ENCODE data around the gene PTPN11. TPM values are rescaled to one million over a fixed set of nuclear protein-coding genes. Genes with fewer than 3 reads are reported as not detected.
A peak's percentile ranks its signal among the peaks of the same experiment; 100 is the strongest.

PTPN11 gene
- total RNA-seq, result 51.9 TPM
- 10 to 100 TPM; 57.0 to 66.9 (median 62.2) TPM for polyA plus RNA-seq

GRCh38 chr12:112418608-112419296, at the start of gene PTPN11:
PTPN11 (plus strand) TSS chr12:112418947; CDS start chr12:112419112, 165 bp downstream.
- ATAC-seq (ENCODE audit: low read depth in 2 of 2) (peak; percentile 83 to 87), DNase-seq (peak; percentile 86 to 92 (median 90))
- Mint-ChIP-seq H3K4me1 (peaks cover 17 to 46% (median 38%) of the 10 kb centered on the region in 4 donors), H3K27me3 (no peaks in the 10 kb centered on the region), H3K4me3 (peak within 1 kb of the TSS; percentile 91 to 100 (median 98)), H3K27ac (peak within 1 kb of the TSS; percentile 81 to 98 (median 97)), H3K36me3 (no peaks in the 10 kb centered on the region), H3K9me3 (no peaks in the 10 kb centered on the region)
- Histone ChIP-seq H3K4me1 (ENCODE audit: control insufficient read depth, insufficient read depth, low read length, poor library complexity, severe bottlenecking) (peaks cover 36% of the 10 kb centered on the region), H3K36me3 (ENCODE audit: control insufficient read depth, insufficient read depth, low read length) (no peaks in the 10 kb centered on the region), H3K27ac (ENCODE audit: insufficient read depth, low read length, poor library complexity, severe bottlenecking) (peak within 1 kb of the TSS; percentile 94), H3K4me3 (ENCODE audit: low read depth, low read length) (peak within 1 kb of the TSS; percentile 92), H3K9me3 (ENCODE audit: control insufficient read depth in 2 of 2, low read length in 2 of 2) (no peaks in the 10 kb centered on the region), H3K27me3 (ENCODE audit: control insufficient read depth, insufficient read depth, low read length) (no peaks in the 10 kb centered on the region)

- peak overlapping the region in 1 of 3 donors; percentile 20 for H3K27ac Mint-ChIP-seq
- Histone ChIP-seq H3K4me3 (ENCODE audit: low read depth, low read length) (no peak overlapping the region), H3K4me1 (ENCODE audit: control insufficient read depth, insufficient read depth, low read length, poor library complexity, severe bottlenecking) (no peaks in the 10 kb centered on the region), H3K27ac (ENCODE audit: insufficient read depth, low read length, poor library complexity, severe bottlenecking) (no peak overlapping the region), H3K27me3 (ENCODE audit: control insufficient read depth, insufficient read depth, low read length) (no peaks in the 10 kb centered on the region), H3K9me3 (ENCODE audit: control insufficient read depth in 2 of 2, low read length in 2 of 2) (no peaks in the 10 kb centered on the region), H3K36me3 (ENCODE audit: control insufficient read depth, insufficient read depth, low read length) (no peaks in the 10 kb centered on the region)
- peaks cover 7% of the 10 kb centered on the region for H3K36me3 Mint-ChIP-seq
- no peaks in the 10 kb centered on the region for H3K9me3 Mint-ChIP-seq
- DNase-seq (no peak), ATAC-seq (ENCODE audit: low read depth in 2 of 2) (no peak)
- H3K4me1 Mint-ChIP-seq, result peaks cover 16 to 34% (median 25%) of the 10 kb centered on the region in 4 donors
- no peaks in the 10 kb centered on the region for H3K27me3 Mint-ChIP-seq
- H3K4me3 Mint-ChIP-seq, result peak overlapping the region in 1 of 4 donors; percentile 12
Observed at GRCh38 chr12:112370199-112370598, 48.5 kb upstream of the PTPN11 start.

- ATAC-seq (ENCODE audit: low read depth in 2 of 2), result no peak
- Mint-ChIP-seq H3K4me3 (no peak overlapping the region), H3K27me3 (no peaks in the 10 kb centered on the region), H3K27ac (no peak overlapping the region), H3K36me3 (peaks cover 7% of the 10 kb centered on the region), H3K9me3 (no peaks in the 10 kb centered on the region), H3K4me1 (peaks cover 16 to 34% (median 25%) of the 10 kb centered on the region in 4 donors)
- H3K36me3 ChIP-seq (ENCODE audit: control insufficient read depth, insufficient read depth, low read length), result no peaks in the 10 kb centered on the region
- DNase-seq, result no peak
- H3K27ac ChIP-seq (ENCODE audit: insufficient read depth, low read length, poor library complexity, severe bottlenecking), result no peak overlapping the region
- H3K9me3 ChIP-seq (ENCODE audit: control insufficient read depth in 2 of 2, low read length in 2 of 2), result no peaks in the 10 kb centered on the region
- no peaks in the 10 kb centered on the region for H3K27me3 ChIP-seq (ENCODE audit: control insufficient read depth, insufficient read depth, low read length)
- H3K4me3 ChIP-seq (ENCODE audit: low read depth, low read length), result no peak overlapping the region
- H3K4me1 ChIP-seq (ENCODE audit: control insufficient read depth, insufficient read depth, low read length, poor library complexity, severe bottlenecking), result no peaks in the 10 kb centered on the region
Observed at GRCh38 chr12:112370868-112371510, 47.8 kb upstream of the PTPN11 start.

GRCh38 chr12:112374166-112374740, 44.5 kb upstream of the PTPN11 start:
- DNase-seq (no peak), ATAC-seq (ENCODE audit: low read depth in 2 of 2) (no peak)
- Mint-ChIP-seq H3K27me3 (no peaks in the 10 kb centered on the region), H3K9me3 (no peaks in the 10 kb centered on the region), H3K27ac (peak overlapping the region in 1 of 3 donors; percentile 1), H3K4me3 (no peak overlapping the region), H3K36me3 (peaks cover 10% of the 10 kb centered on the region), H3K4me1 (peaks cover 16 to 41% (median 25%) of the 10 kb centered on the region in 4 donors)
- Histone ChIP-seq H3K9me3 (ENCODE audit: control insufficient read depth in 2 of 2, low read length in 2 of 2) (no peaks in the 10 kb centered on the region), H3K27me3 (ENCODE audit: control insufficient read depth, insufficient read depth, low read length) (no peaks in the 10 kb centered on the region), H3K4me3 (ENCODE audit: low read depth, low read length) (no peak overlapping the region), H3K27ac (ENCODE audit: insufficient read depth, low read length, poor library complexity, severe bottlenecking) (no peak overlapping the region), H3K4me1 (ENCODE audit: control insufficient read depth, insufficient read depth, low read length, poor library complexity, severe bottlenecking) (no peaks in the 10 kb centered on the region), H3K36me3 (ENCODE audit: control insufficient read depth, insufficient read depth, low read length) (no peaks in the 10 kb centered on the region)

- H3K27ac ChIP-seq (ENCODE audit: insufficient read depth, low read length, poor library complexity, severe bottlenecking), result no peak overlapping the region
- DNase-seq, result no peak
- no peaks in the 10 kb centered on the region for H3K27me3 ChIP-seq (ENCODE audit: control insufficient read depth, insufficient read depth, low read length)
- H3K9me3 ChIP-seq (ENCODE audit: control insufficient read depth in 2 of 2, low read length in 2 of 2), result no peaks in the 10 kb centered on the region
- no peaks in the 10 kb centered on the region for H3K36me3 ChIP-seq (ENCODE audit: control insufficient read depth, insufficient read depth, low read length)
- no peak for ATAC-seq (ENCODE audit: low read depth in 2 of 2)
- no peaks in the 10 kb centered on the region for H3K9me3 Mint-ChIP-seq
- H3K27ac Mint-ChIP-seq, result no peak overlapping the region
- H3K27me3 Mint-ChIP-seq, result no peaks in the 10 kb centered on the region
- no peak overlapping the region for H3K4me3 Mint-ChIP-seq
- H3K4me3 ChIP-seq (ENCODE audit: low read depth, low read length), result no peak overlapping the region
- H3K4me1 Mint-ChIP-seq, result peaks cover 15 to 40% (median 24%) of the 10 kb centered on the region in 4 donors
- H3K4me1 ChIP-seq (ENCODE audit: control insufficient read depth, insufficient read depth, low read length, poor library complexity, severe bottlenecking), result peaks cover under 1% of the 10 kb centered on the region
- peaks cover 10% of the 10 kb centered on the region for H3K36me3 Mint-ChIP-seq
Observed at GRCh38 chr12:112375105-112375504, 43.6 kb upstream of the PTPN11 start.

GRCh38 chr12:112380663-112381405, 37.9 kb upstream of the PTPN11 start:
- peaks cover 3% of the 10 kb centered on the region for H3K36me3 Mint-ChIP-seq
- H3K27me3 Mint-ChIP-seq, result no peaks in the 10 kb centered on the region
- Histone ChIP-seq H3K4me1 (ENCODE audit: control insufficient read depth, insufficient read depth, low read length, poor library complexity, severe bottlenecking) (peaks cover 18% of the 10 kb centered on the region), H3K27ac (ENCODE audit: insufficient read depth, low read length, poor library complexity, severe bottlenecking) (no peak overlapping the region), H3K4me3 (ENCODE audit: low read depth, low read length) (peak overlapping the region; percentile 64), H3K36me3 (ENCODE audit: control insufficient read depth, insufficient read depth, low read length) (no peaks in the 10 kb centered on the region), H3K9me3 (ENCODE audit: control insufficient read depth in 2 of 2, low read length in 2 of 2) (no peaks in the 10 kb centered on the region), H3K27me3 (ENCODE audit: control insufficient read depth, insufficient read depth, low read length) (no peaks in the 10 kb centered on the region)
- no peak for ATAC-seq (ENCODE audit: low read depth in 2 of 2)
- peak in 1 of 3 donors; percentile 9 for DNase-seq
- H3K4me1 Mint-ChIP-seq, result peaks cover 6 to 30% (median 20%) of the 10 kb centered on the region in 4 donors
- H3K27ac Mint-ChIP-seq, result peak overlapping the region; percentile 27 to 91 (median 82)
- H3K4me3 Mint-ChIP-seq, result peak overlapping the region; percentile 93 to 97 (median 94)
- no peaks in the 10 kb centered on the region for H3K9me3 Mint-ChIP-seq

- peak overlapping the region; percentile 67 for H3K27ac ChIP-seq (ENCODE audit: insufficient read depth, low read length, poor library complexity, severe bottlenecking)
- H3K4me1 Mint-ChIP-seq, result peaks cover 6 to 30% (median 20%) of the 10 kb centered on the region in 4 donors
- DNase-seq, result peak in 2 of 3 donors; percentile 20 to 26
- H3K27me3 Mint-ChIP-seq, result no peaks in the 10 kb centered on the region
- H3K27ac Mint-ChIP-seq, result peak overlapping the region; percentile 27 to 91 (median 82)
- H3K36me3 ChIP-seq (ENCODE audit: control insufficient read depth, insufficient read depth, low read length), result no peaks in the 10 kb centered on the region
- peak overlapping the region; percentile 93 to 97 (median 94) for H3K4me3 Mint-ChIP-seq
- H3K4me3 ChIP-seq (ENCODE audit: low read depth, low read length), result peak overlapping the region; percentile 64
- H3K27me3 ChIP-seq (ENCODE audit: control insufficient read depth, insufficient read depth, low read length), result no peaks in the 10 kb centered on the region
- ATAC-seq (ENCODE audit: low read depth in 2 of 2), result peak; percentile 4 to 5
- peaks cover 18% of the 10 kb centered on the region for H3K4me1 ChIP-seq (ENCODE audit: control insufficient read depth, insufficient read depth, low read length, poor library complexity, severe bottlenecking)
- no peaks in the 10 kb centered on the region for H3K9me3 ChIP-seq (ENCODE audit: control insufficient read depth in 2 of 2, low read length in 2 of 2)
- H3K36me3 Mint-ChIP-seq, result peaks cover 2% of the 10 kb centered on the region
- no peaks in the 10 kb centered on the region for H3K9me3 Mint-ChIP-seq
Observed at GRCh38 chr12:112381406-112381882, 37.3 kb upstream of the PTPN11 start.
